ENCODE measurements around the gene CTDNEP1. TPM values are rescaled to one million over a fixed set of nuclear protein-coding genes. Genes with fewer than 3 reads are reported as not detected.

Gene CTDNEP1
- total RNA-seq, 2 experiments from 2014 or later, result 79.3 to 80.7 TPM

DNA sequence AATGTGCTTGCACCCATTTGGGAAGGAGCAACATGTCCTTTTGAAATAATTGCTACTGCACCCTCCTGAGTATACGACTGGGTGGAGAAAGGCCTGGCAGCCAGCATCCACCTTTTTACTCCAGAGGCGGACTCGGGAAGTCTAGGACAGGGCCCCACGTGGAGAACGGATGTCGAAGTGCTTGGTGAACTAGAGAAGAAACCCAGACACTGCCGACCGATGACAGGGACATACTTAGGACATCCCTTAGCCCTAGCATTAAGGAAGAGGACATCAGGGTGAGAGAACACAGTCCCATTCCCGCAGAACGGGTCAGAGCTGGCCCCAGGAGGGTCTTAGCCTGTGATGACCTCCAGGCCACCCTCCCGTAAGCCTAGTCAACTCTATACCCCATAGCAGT is 39.2 kb upstream of the CTDNEP1 start:
- Histone ChIP-seq H3K27me3 (ENCODE audit: control insufficient read depth in 1 of 2, insufficient read depth in 2 of 2, low read length in 2 of 2) (peaks cover 10 to 21% of the 10 kb centered on the region in 2 experiments), H3K4me3 (ENCODE audit: low read length) (no peak overlapping the region), H3K9me3 (ENCODE audit: control insufficient read depth in 1 of 2, insufficient read depth in 1 of 2, low read length in 2 of 2) (no peaks in the 10 kb centered on the region), H3K27ac (ENCODE audit: low read depth in 1 of 2, low read length in 2 of 2) (no peak overlapping the region), H3K36me3 (ENCODE audit: insufficient read depth, low read length) (no peaks in the 10 kb centered on the region), H3K4me1 (ENCODE audit: insufficient read depth, low read length) (peaks cover 20% of the 10 kb centered on the region)
- DNase-seq (no peak), ATAC-seq (ENCODE audit: poor library complexity) (no peak)
- peaks cover 15% of the 10 kb centered on the region for H3K4me1 Mint-ChIP-seq (ENCODE audit: low read depth)
- ChIA-PET POLR2A (no interaction called here), CTCF (no interaction called here)
- no peak overlapping the region for H3K4me3 Mint-ChIP-seq
- H3K36me3 Mint-ChIP-seq (ENCODE audit: low read depth), result no peaks in the 10 kb centered on the region
- H3K27ac Mint-ChIP-seq, result no peak overlapping the region
- intact Hi-C loops (cut with DNase I, micrococcal nuclease), result loop anchor here in 1 of 2 experiments (5.0 kb wide), 1 partner anchor 243 kb away; no protein-coding TSS in a partner anchor
- peaks cover 49% of the 10 kb centered on the region for H3K27me3 Mint-ChIP-seq
- no peak for TF ChIP-seq CTCF (IDR thresholded peaks at IDR 0.05)
- H3K9me3 Mint-ChIP-seq, result no peaks in the 10 kb centered on the region

DNA sequence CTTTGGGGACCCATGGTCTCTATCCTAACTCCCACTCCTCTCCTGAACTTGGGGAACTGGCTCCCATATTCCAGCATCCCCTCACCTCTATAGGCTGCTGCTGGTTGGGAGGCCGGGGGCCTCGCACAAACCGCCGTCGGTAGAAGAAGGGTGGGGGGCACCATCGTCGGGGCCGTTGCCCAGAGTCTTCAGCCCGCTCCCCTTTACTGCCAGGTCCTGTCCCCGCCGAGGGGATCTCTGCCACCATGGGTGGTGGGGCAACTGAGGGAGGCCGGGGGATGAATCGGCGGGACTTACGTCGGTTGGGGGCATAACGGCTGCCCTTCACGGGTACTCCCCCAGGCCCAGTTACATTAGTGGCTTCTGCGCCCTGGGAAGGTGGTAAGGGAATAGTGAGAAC is 38.6 kb upstream of the CTDNEP1 start:
- ChIA-PET CTCF (no interaction called here), POLR2A (no interaction called here)
- TF ChIP-seq CTCF (IDR thresholded peaks at IDR 0.05), result no peak

DNA sequence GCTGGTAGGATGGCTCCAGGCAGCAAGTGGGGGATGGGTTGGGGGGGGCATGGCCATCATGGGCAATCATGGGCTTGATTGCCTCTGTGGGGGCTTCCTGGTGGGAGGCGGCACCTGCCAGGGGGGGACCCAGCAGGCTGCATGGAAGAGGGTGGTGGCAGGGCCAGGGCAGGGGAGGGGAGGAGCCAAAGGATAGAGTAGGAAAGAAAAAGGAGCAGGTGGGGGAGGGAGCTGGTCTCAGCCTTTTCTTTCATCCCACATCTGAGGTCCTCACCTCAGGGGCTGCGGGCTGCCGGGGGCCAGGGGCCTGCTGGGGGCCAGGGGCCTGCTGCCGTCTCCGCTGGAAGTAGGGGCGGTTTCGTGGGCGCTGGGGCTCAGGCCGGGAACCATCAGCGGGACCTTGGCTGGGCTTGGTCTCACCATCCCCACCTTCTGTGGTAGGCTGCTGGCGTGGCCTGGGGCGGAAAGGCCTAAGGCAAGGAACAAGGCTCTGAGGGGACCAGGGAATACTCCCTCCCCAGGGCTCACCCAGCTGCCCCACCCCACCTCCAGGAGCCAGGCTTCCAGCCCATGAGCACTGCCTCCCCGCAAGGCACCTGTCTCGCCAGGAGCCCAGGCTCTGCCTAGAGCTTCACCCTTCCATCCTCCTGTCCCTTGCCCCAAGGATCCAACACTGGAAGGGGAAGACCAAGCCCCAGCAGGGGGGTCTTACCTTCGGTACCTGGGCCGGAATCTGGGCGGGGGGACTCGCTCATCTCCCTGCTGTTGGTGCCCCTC is 37.9 kb upstream of the CTDNEP1 start:
- ChIA-PET POLR2A (no interaction called here), CTCF (interaction anchor here (1.3 kb wide), 1 partner anchor 7 kb away, joined by 4 read pairs; no protein-coding TSS in a partner anchor)
- Histone ChIP-seq H3K27ac (ENCODE audit: low read depth in 1 of 2, low read length in 2 of 2) (no peak overlapping the region), H3K4me1 (ENCODE audit: insufficient read depth, low read length) (peaks cover 10% of the 10 kb centered on the region), H3K36me3 (ENCODE audit: insufficient read depth, low read length) (no peaks in the 10 kb centered on the region), H3K27me3 (ENCODE audit: control insufficient read depth in 1 of 2, insufficient read depth in 2 of 2, low read length in 2 of 2) (peaks cover 11 to 12% of the 10 kb centered on the region in 2 experiments), H3K4me3 (ENCODE audit: low read length) (no peak overlapping the region), H3K9me3 (ENCODE audit: control insufficient read depth in 1 of 2, insufficient read depth in 1 of 2, low read length in 2 of 2) (no peaks in the 10 kb centered on the region)
- no peaks in the 10 kb centered on the region for H3K9me3 Mint-ChIP-seq
- TF ChIP-seq CTCF (IDR thresholded peaks at IDR 0.05), result no peak
- peaks cover 6% of the 10 kb centered on the region for H3K4me1 Mint-ChIP-seq (ENCODE audit: low read depth)
- H3K36me3 Mint-ChIP-seq (ENCODE audit: low read depth), result no peaks in the 10 kb centered on the region
- H3K27ac Mint-ChIP-seq, result no peak overlapping the region
- intact Hi-C loops (cut with DNase I, micrococcal nuclease), result loop anchor here in 1 of 2 experiments (5.0 kb wide), 1 partner anchor 242 kb away; no protein-coding TSS in a partner anchor
- ATAC-seq (ENCODE audit: poor library complexity), result no peak
- peaks cover 41% of the 10 kb centered on the region for H3K27me3 Mint-ChIP-seq
- H3K4me3 Mint-ChIP-seq, result no peak overlapping the region
- DNase-seq, result no peak

More for the DNA sequence above, 38.6 kb upstream of the CTDNEP1 start:
- peaks cover 45% of the 10 kb centered on the region for H3K27me3 Mint-ChIP-seq
- H3K36me3 Mint-ChIP-seq (ENCODE audit: low read depth), result no peaks in the 10 kb centered on the region
- peaks cover 10% of the 10 kb centered on the region for H3K4me1 Mint-ChIP-seq (ENCODE audit: low read depth)
- Histone ChIP-seq H3K9me3 (ENCODE audit: control insufficient read depth in 1 of 2, insufficient read depth in 1 of 2, low read length in 2 of 2) (no peaks in the 10 kb centered on the region), H3K36me3 (ENCODE audit: insufficient read depth, low read length) (no peaks in the 10 kb centered on the region), H3K27ac (ENCODE audit: low read depth in 1 of 2, low read length in 2 of 2) (no peak overlapping the region), H3K4me1 (ENCODE audit: insufficient read depth, low read length) (peaks cover 15% of the 10 kb centered on the region), H3K4me3 (ENCODE audit: low read length) (no peak overlapping the region), H3K27me3 (ENCODE audit: control insufficient read depth in 1 of 2, insufficient read depth in 2 of 2, low read length in 2 of 2) (peaks cover 6 to 17% of the 10 kb centered on the region in 2 experiments)
- H3K27ac Mint-ChIP-seq, result no peak overlapping the region
- H3K9me3 Mint-ChIP-seq, result no peaks in the 10 kb centered on the region
- intact Hi-C loops (cut with DNase I, micrococcal nuclease), result loop anchor here in 1 of 2 experiments (5.0 kb wide), 1 partner anchor 243 kb away; no protein-coding TSS in a partner anchor
- ATAC-seq (ENCODE audit: poor library complexity), result no peak
- H3K4me3 Mint-ChIP-seq, result no peak overlapping the region
- no peak for DNase-seq

All from CD4-positive, alpha-beta T cell (primary cell).